Glutamatergic neuron (in vitro differentiated cells): ENCODE measurements around the gene EIF4G1. TPM values are rescaled to one million over a fixed set of nuclear protein-coding genes. Genes with fewer than 3 reads are reported as not detected.
A peak's percentile ranks its signal among the peaks of the same experiment; 100 is the strongest.

ENCODE experiments used
- DNase-seq: peaks from one replicate; pipeline ENCODE4 v3.0.0; 2022
- H3K27ac Mint-ChIP-seq: one replicate; pipeline ENCODE4 v1.8.0; 2020; ENCODE audit warnings: mild to moderate bottlenecking, mixed read lengths, inconsistent platforms; ENCODE audit not compliant: unreplicated experiment
- H3K27me3 Mint-ChIP-seq: one replicate; pipeline ENCODE4 v1.8.0; 2020; ENCODE audit warnings: mild to moderate bottlenecking, moderate library complexity, mixed read lengths, inconsistent platforms; ENCODE audit not compliant: unreplicated experiment
- H3K36me3 Mint-ChIP-seq: one replicate; pipeline ENCODE4 v1.8.0; 2020; ENCODE audit warnings: mild to moderate bottlenecking, mixed read lengths, inconsistent platforms; ENCODE audit not compliant: unreplicated experiment
- H3K4me1 Mint-ChIP-seq: one replicate; pipeline ENCODE4 v1.8.0; 2020; ENCODE audit warnings: mild to moderate bottlenecking, low read depth, mixed read lengths, inconsistent platforms; ENCODE audit not compliant: unreplicated experiment
- H3K4me3 Mint-ChIP-seq: one replicate; pipeline ENCODE4 v1.8.0; 2020; ENCODE audit warnings: mild to moderate bottlenecking, mixed read lengths, inconsistent platforms; ENCODE audit not compliant: unreplicated experiment
- H3K9me3 Mint-ChIP-seq: one replicate; pipeline ENCODE4 v1.8.0; 2020; ENCODE audit warnings: mild to moderate bottlenecking, moderate library complexity, mixed read lengths, inconsistent platforms; ENCODE audit not compliant: unreplicated experiment
- CTCF ChIP-seq: fragments of 200-600 bp; sonication (generic); IDR thresholded peaks from one replicate; pipeline ENCODE4 v1.5.0; 2021; ENCODE audit not compliant: partially characterized antibody, unreplicated experiment
- total RNA-seq: library from RNA; stranded (reverse); fragmentation: NEBNext Ultra II Directional; extraction: Animal tissue kit (Norgen Biotek cat#: 25700); gene quantifications from one replicate; pipeline ENCODE4 v1.2.1, GENCODE V29; 2021; ENCODE audit not compliant: unreplicated experiment

Gene EIF4G1
- total RNA-seq, 1 donor from 2014 or later = 346 TPM

GRCh38 chr3:184289426-184289938 lies 24.9 kb upstream of the EIF4G1 start:
- Mint-ChIP-seq H3K27ac (no peak overlapping the region), H3K27me3 (peaks cover 9% of the 10 kb centered on the region), H3K4me3 (no peak overlapping the region), H3K9me3 (peaks cover 4% of the 10 kb centered on the region), H3K4me1 (peaks cover 4% of the 10 kb centered on the region), H3K36me3 (no peaks in the 10 kb centered on the region)
- DNase-seq = peak; percentile 77
- peak; percentile 65 for TF ChIP-seq CTCF

GRCh38 chr3:184290331-184290730 lies 24.1 kb upstream of the EIF4G1 start:
- H3K4me3 Mint-ChIP-seq = peak overlapping the region; percentile 56
- H3K4me1 Mint-ChIP-seq = no peaks in the 10 kb centered on the region
- H3K27me3 Mint-ChIP-seq = peaks cover 9% of the 10 kb centered on the region
- H3K36me3 Mint-ChIP-seq = no peaks in the 10 kb centered on the region
- no peak for TF ChIP-seq CTCF
- no peak for DNase-seq
- peaks cover 4% of the 10 kb centered on the region for H3K9me3 Mint-ChIP-seq
- H3K27ac Mint-ChIP-seq = no peak overlapping the region

GRCh38 chr3:184291044-184291737 lies 23.2 kb upstream of the EIF4G1 start:
- TF ChIP-seq CTCF = no peak
- peaks cover 4% of the 10 kb centered on the region for H3K9me3 Mint-ChIP-seq
- peaks cover 6% of the 10 kb centered on the region for H3K27me3 Mint-ChIP-seq
- no peak for DNase-seq
- H3K27ac Mint-ChIP-seq = no peak overlapping the region
- H3K4me3 Mint-ChIP-seq = no peak overlapping the region
- no peaks in the 10 kb centered on the region for H3K36me3 Mint-ChIP-seq
- H3K4me1 Mint-ChIP-seq = no peaks in the 10 kb centered on the region

- Mint-ChIP-seq H3K27me3 (peaks cover 5% of the 10 kb centered on the region), H3K9me3 (peaks cover 4% of the 10 kb centered on the region), H3K27ac (no peak overlapping the region), H3K36me3 (no peaks in the 10 kb centered on the region), H3K4me1 (no peaks in the 10 kb centered on the region), H3K4me3 (no peak overlapping the region)
- DNase-seq = no peak
- no peak for TF ChIP-seq CTCF
Measured at GRCh38 chr3:184291738-184292445, 22.5 kb upstream of the EIF4G1 start.

DNA sequence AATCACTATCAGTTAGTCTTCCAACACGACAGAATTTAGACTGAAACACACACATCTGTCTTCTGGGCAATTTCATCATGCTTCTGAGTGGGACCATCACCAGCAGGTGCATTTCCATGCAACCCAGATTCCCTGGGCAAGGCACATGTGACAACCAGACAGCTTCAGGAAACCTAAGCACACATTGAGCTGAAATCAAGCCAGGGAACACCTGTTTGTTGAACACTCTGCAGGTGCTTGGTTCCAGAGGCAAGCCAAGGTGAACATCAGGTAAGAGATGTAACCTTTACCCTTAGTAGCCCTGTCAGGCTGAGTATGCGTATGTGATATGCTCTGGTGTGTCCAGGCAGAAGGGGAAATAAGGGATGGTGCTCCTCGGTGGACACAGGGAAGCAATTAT lies 18.6 kb upstream of the EIF4G1 start:
- H3K36me3 Mint-ChIP-seq = no peaks in the 10 kb centered on the region
- H3K4me3 Mint-ChIP-seq = no peak overlapping the region
- peaks cover 9% of the 10 kb centered on the region for H3K27me3 Mint-ChIP-seq
- H3K4me1 Mint-ChIP-seq = peaks cover 6% of the 10 kb centered on the region
- TF ChIP-seq CTCF = no peak
- peaks cover 2% of the 10 kb centered on the region for H3K9me3 Mint-ChIP-seq
- no peak overlapping the region for H3K27ac Mint-ChIP-seq
- DNase-seq = no peak
